ENCODE measurements around the gene GCDH.

Gene GCDH

DNA sequence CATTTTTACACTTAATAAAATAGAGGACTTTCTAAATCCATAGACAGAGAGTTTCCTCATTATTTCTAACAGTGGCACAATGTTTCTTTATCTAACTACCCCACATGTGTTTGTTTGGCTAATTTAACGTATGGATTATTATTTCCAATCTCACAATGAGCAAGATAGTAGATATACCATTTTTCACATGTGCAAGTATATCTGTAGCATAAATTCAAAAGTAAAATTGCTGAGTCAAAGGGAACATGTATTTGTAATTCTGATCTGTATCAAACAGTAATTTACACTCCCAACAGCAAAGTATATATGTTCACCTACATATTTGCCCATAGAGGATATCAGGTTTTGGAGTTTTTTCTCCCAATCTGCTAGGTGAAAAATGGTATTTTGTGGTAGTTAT is 34.3 kb upstream of the GCDH start:
- no peak for DNase-seq
- Histone ChIP-seq H3K9me2 (replicated peaks; ENCODE audit: insufficient read depth, low read length) (no peaks in the 10 kb centered on the region), H4K20me1 (ENCODE audit: insufficient read depth, low read length) (no peaks in the 10 kb centered on the region), H3K4me3 (ENCODE audit: low read length) (no peak overlapping the region), H3K27ac (ENCODE audit: low read length) (no peak overlapping the region), H3K4me2 (ENCODE audit: low read depth, low read length) (no peak overlapping the region), H3K27me3 (replicated peaks; ENCODE audit: insufficient read depth, low read length) (peaks cover 10% of the 10 kb centered on the region; the same call in 1 of the 2 replicates), H3K9ac (ENCODE audit: low read length) (no peak overlapping the region), H2AFZ (ENCODE audit: low read length) (no peak overlapping the region), H3K4me1 (ENCODE audit: low read length) (no peaks in the 10 kb centered on the region), H3K36me3 (replicated peaks; ENCODE audit: insufficient read depth, low read length) (no peaks in the 10 kb centered on the region), H3F3A (ENCODE audit: insufficient read depth, low read length) (no peaks in the 10 kb centered on the region), H3K9me3 (replicated peaks; ENCODE audit: insufficient read depth, low read length) (no peaks in the 10 kb centered on the region), H3K79me2 (ENCODE audit: low read length) (no peaks in the 10 kb centered on the region)
- TF ChIP-seq, protein P1, sequence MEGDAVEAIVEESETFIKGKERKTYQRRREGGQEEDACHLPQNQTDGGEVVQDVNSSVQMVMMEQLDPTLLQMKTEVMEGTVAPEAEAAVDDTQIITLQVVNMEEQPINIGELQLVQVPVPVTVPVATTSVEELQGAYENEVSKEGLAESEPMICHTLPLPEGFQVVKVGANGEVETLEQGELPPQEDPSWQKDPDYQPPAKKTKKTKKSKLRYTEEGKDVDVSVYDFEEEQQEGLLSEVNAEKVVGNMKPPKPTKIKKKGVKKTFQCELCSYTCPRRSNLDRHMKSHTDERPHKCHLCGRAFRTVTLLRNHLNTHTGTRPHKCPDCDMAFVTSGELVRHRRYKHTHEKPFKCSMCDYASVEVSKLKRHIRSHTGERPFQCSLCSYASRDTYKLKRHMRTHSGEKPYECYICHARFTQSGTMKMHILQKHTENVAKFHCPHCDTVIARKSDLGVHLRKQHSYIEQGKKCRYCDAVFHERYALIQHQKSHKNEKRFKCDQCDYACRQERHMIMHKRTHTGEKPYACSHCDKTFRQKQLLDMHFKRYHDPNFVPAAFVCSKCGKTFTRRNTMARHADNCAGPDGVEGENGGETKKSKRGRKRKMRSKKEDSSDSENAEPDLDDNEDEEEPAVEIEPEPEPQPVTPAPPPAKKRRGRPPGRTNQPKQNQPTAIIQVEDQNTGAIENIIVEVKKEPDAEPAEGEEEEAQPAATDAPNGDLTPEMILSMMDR (IDR thresholded peaks at IDR 0.05; ENCODE audit: low read length), result no peak
- no peak for TF ChIP-seq EZH2phosphoT487 (IDR thresholded peaks at IDR 0.05; ENCODE audit: low read length)
- TF ChIP-seq EZH2 (optimal IDR thresholded peaks at IDR 0.05; ENCODE audit: low read depth, low read length), result no peak

DNA sequence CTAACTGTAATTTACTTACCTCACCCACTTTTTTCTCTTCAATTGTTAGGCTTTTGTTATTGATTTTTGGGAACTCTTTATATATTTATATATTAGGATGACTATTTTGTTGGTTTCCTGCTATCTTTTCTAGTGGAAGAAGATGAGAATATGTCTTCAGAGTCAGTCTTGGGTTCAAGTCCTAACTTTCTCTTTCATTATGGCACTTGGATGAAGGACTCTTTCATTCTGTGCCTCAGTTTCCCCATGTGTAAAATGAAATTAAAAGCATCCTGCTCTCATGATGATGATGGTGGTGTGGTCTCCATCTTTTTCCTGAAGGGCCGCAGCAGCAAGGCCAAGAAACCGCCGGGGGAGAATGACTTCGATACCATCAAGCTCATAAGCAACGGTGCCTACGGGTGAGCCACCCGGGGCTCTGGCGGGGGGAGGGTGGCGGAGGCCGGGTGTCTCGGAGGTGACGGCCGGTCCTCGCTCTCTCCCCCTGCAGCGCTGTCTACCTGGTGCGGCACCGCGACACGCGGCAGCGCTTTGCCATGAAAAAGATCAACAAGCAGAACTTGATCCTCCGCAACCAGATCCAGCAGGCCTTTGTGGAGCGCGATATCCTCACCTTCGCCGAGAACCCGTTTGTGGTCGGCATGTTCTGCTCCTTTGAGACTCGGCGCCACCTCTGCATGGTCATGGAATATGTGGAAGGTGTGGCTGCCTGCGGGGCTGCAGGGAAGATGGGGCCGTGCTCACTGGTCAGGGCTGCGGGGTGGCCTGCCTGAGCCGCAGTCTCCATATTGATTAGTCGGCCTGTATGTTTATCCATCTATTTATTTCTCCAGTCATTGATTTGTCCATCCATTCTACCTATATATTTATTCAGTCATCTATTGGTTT is 32.7 kb upstream of the GCDH start:
- H3K9me3 ChIP-seq (replicated peaks; ENCODE audit: insufficient read depth, low read length), result no peaks in the 10 kb centered on the region
- H3F3A ChIP-seq (ENCODE audit: insufficient read depth, low read length), result no peaks in the 10 kb centered on the region
- H3K4me2 ChIP-seq (ENCODE audit: low read depth, low read length), result no peak overlapping the region
- peaks cover 23% of the 10 kb centered on the region for H3K27me3 ChIP-seq (replicated peaks; ENCODE audit: insufficient read depth, low read length)
- H3K4me3 ChIP-seq (ENCODE audit: low read length), result no peak overlapping the region
- no peaks in the 10 kb centered on the region for H3K4me1 ChIP-seq (ENCODE audit: low read length)
- no peaks in the 10 kb centered on the region for H3K9me2 ChIP-seq (replicated peaks; ENCODE audit: insufficient read depth, low read length)
- no peaks in the 10 kb centered on the region for H3K36me3 ChIP-seq (replicated peaks; ENCODE audit: insufficient read depth, low read length)
- H4K20me1 ChIP-seq (ENCODE audit: insufficient read depth, low read length), result no peaks in the 10 kb centered on the region
- H3K9ac ChIP-seq (ENCODE audit: low read length), result no peak overlapping the region
- TF ChIP-seq EZH2 (optimal IDR thresholded peaks at IDR 0.05; ENCODE audit: low read depth, low read length) (no peak), EZH2phosphoT487 (IDR thresholded peaks at IDR 0.05; ENCODE audit: low read length) (no peak)
- DNase-seq, result no peak
- H3K27ac ChIP-seq (ENCODE audit: low read length), result no peak overlapping the region
- H3K79me2 ChIP-seq (ENCODE audit: low read length), result no peaks in the 10 kb centered on the region
- H2AFZ ChIP-seq (ENCODE audit: low read length), result no peak overlapping the region

DNA sequence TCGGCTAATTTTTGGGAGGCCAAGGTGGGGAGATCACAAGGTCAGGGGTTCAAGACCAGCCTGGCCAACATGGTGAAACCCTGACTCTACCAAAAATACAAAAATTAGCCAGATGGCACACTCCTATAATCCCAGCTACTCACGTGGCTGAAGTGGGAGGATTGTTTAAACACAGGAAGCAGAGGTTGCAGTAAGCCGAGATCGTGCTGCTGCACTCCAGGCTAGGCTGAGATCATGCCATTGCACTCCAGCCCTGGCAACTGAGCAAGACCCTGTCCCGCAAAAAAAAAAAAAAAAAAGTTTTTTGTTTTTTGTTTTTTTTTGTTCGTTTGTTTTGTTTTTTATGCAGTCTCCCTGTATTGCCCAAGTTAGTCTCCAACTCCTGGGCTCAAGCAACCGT is 31.4 kb upstream of the GCDH start:
- Histone ChIP-seq H3K4me3 (ENCODE audit: low read length) (no peak overlapping the region), H3K9me3 (replicated peaks; ENCODE audit: insufficient read depth, low read length) (no peaks in the 10 kb centered on the region), H4K20me1 (ENCODE audit: insufficient read depth, low read length) (no peaks in the 10 kb centered on the region), H3K9ac (ENCODE audit: low read length) (no peak overlapping the region), H3F3A (ENCODE audit: insufficient read depth, low read length) (no peaks in the 10 kb centered on the region), H2AFZ (ENCODE audit: low read length) (no peak overlapping the region), H3K79me2 (ENCODE audit: low read length) (no peaks in the 10 kb centered on the region), H3K4me2 (ENCODE audit: low read depth, low read length) (no peak overlapping the region), H3K4me1 (ENCODE audit: low read length) (no peaks in the 10 kb centered on the region), H3K27ac (ENCODE audit: low read length) (no peak overlapping the region), H3K36me3 (replicated peaks; ENCODE audit: insufficient read depth, low read length) (no peaks in the 10 kb centered on the region), H3K27me3 (replicated peaks; ENCODE audit: insufficient read depth, low read length) (peaks cover 34% of the 10 kb centered on the region), H3K9me2 (replicated peaks; ENCODE audit: insufficient read depth, low read length) (no peaks in the 10 kb centered on the region)
- TF ChIP-seq EZH2phosphoT487 (IDR thresholded peaks at IDR 0.05; ENCODE audit: low read length), result no peak
- TF ChIP-seq, protein P1 (IDR thresholded peaks at IDR 0.05; ENCODE audit: low read length), result no peak
- DNase-seq, result no peak

DNA sequence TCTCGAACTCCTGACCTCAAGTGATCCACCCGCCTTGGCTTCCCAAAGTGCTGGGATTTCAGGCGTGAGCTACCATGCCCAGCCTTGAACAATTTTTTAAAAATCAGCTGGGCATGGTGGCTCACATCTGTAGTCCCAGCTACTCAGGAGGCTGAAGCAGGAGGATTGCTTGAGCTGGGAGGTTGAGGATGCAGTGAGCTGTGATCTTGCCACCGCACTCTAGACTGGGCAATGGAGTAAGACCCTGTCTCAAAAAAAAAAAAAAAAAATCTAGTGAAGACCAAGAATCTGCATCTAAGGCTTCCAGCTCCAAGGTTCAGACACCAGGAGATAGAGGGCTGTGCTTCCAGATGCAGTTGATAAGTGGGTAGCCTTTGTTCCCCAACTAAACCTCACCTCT is 26.8 kb upstream of the GCDH start:
- no peaks in the 10 kb centered on the region for H3K9me2 ChIP-seq (replicated peaks; ENCODE audit: insufficient read depth, low read length)
- no peaks in the 10 kb centered on the region for H3K9me3 ChIP-seq (replicated peaks; ENCODE audit: insufficient read depth, low read length)
- H3K27me3 ChIP-seq (replicated peaks; ENCODE audit: insufficient read depth, low read length), result peaks cover 42% of the 10 kb centered on the region
- H3K27ac ChIP-seq (ENCODE audit: low read length), result no peak overlapping the region
- TF ChIP-seq, protein P1 (IDR thresholded peaks at IDR 0.05; ENCODE audit: low read length), result no peak
- no peak for TF ChIP-seq EZH2 (optimal IDR thresholded peaks at IDR 0.05; ENCODE audit: low read depth, low read length)
- TF ChIP-seq EZH2phosphoT487 (IDR thresholded peaks at IDR 0.05; ENCODE audit: low read length), result no peak
- no peaks in the 10 kb centered on the region for H3F3A ChIP-seq (ENCODE audit: insufficient read depth, low read length)
- no peaks in the 10 kb centered on the region for H3K79me2 ChIP-seq (ENCODE audit: low read length)
- no peak overlapping the region for H2AFZ ChIP-seq (ENCODE audit: low read length)
- H3K36me3 ChIP-seq (replicated peaks; ENCODE audit: insufficient read depth, low read length), result no peaks in the 10 kb centered on the region
- no peak overlapping the region for H3K4me2 ChIP-seq (ENCODE audit: low read depth, low read length)
- no peaks in the 10 kb centered on the region for H3K4me1 ChIP-seq (ENCODE audit: low read length)
- H3K4me3 ChIP-seq (ENCODE audit: low read length), result no peak overlapping the region
- no peaks in the 10 kb centered on the region for H4K20me1 ChIP-seq (ENCODE audit: insufficient read depth, low read length)
- DNase-seq, result no peak
- H3K9ac ChIP-seq (ENCODE audit: low read length), result no peak overlapping the region

Data from MM.1S (cell line).